GM19328 (cell line): ENCODE data around the gene PUM2.
A peak's percentile ranks its signal among the peaks of the same experiment; 100 is the strongest.
"Not testable (repeated sequence)": the region's sequence is repeated elsewhere in the genome, so short reads cannot be mapped to it uniquely, and the experiment has no call there.

ENCODE experiments used
- ATAC-seq: cut with Tn5 transposase; IDR thresholded peaks from one replicate; pipeline ENCODE4 v1.9.1; 2021; ENCODE audit warnings: mild to moderate bottlenecking, moderate library complexity; ENCODE audit not compliant: unreplicated experiment

Gene PUM2

GRCh38 chr2:20369366-20369765 is 18.7 kb upstream of the PUM2 start:
- ATAC-seq, result no peak

- no peak for ATAC-seq
Measured at GRCh38 chr2:20368706-20369105, 18.1 kb upstream of the PUM2 start.

- not testable (repeated sequence) for ATAC-seq
Measured at GRCh38 chr2:20367929-20368328, 17.3 kb upstream of the PUM2 start.

GRCh38 chr2:20366672-20367116 is 16.1 kb upstream of the PUM2 start:
- ATAC-seq, result no peak

- ATAC-seq, result peak; percentile 78
Measured at GRCh38 chr2:20365249-20365817, 14.7 kb upstream of the PUM2 start.

- no peak for ATAC-seq
Measured at GRCh38 chr2:20363578-20363977, 12.9 kb upstream of the PUM2 start.

GRCh38 chr2:20362701-20363435 is 12.2 kb upstream of the PUM2 start:
- ATAC-seq, result no peak

GRCh38 chr2:20361893-20362292 is 11.2 kb upstream of the PUM2 start:
- no peak for ATAC-seq

- ATAC-seq, result no peak
Measured at GRCh38 chr2:20359096-20359495, 8.5 kb upstream of the PUM2 start.

- ATAC-seq, result no peak
Measured at GRCh38 chr2:20357638-20358389, 7.2 kb upstream of the PUM2 start.

GRCh38 chr2:20356042-20356441 is 5.4 kb upstream of the PUM2 start:
- ATAC-seq, result no peak

- no peak for ATAC-seq
Measured at GRCh38 chr2:20355131-20355530, 4.5 kb upstream of the PUM2 start.

- ATAC-seq, result no peak
Measured at GRCh38 chr2:20353241-20353992, 2.8 kb upstream of the PUM2 start.

- no peak for ATAC-seq
Measured at GRCh38 chr2:20352581-20353216, 2.1 kb upstream of the PUM2 start.

GRCh38 chr2:20352230-20352578 is 1.6 kb upstream of the PUM2 start:
- ATAC-seq, result no peak

- ATAC-seq, result no peak
Measured at GRCh38 chr2:20351555-20352229, 1.0 kb upstream of the PUM2 start.

- ATAC-seq, result peak; percentile 27
Measured at GRCh38 chr2:20350041-20350712, 467 bp downstream of the PUM2 start.

- ATAC-seq, result no peak
Measured at GRCh38 chr2:20349513-20349921, 1.1 kb downstream of the PUM2 start.

GRCh38 chr2:20348542-20348941 is 2.1 kb downstream of the PUM2 start:
- no peak for ATAC-seq
